IPS-18c (cell line): ENCODE data around the gene RBM4.

ENCODE experiments used
- H3K4me3 ChIP-seq: 2 replicates; pipeline ENCODE4 v1.7.0; 2013; ENCODE audit warnings: low read depth, mild to moderate bottlenecking, low read length, moderate library complexity; ENCODE audit not compliant: insufficient read depth
- H3K9me3 ChIP-seq: one replicate; pipeline ENCODE4 v1.6.1; 2013; ENCODE audit warnings: mild to moderate bottlenecking, low read length, moderate library complexity; ENCODE audit not compliant: control insufficient read depth, insufficient read depth

RBM4 gene

GRCh38 chr11:66692871-66693331, 54.4 kb downstream of the RBM4 start:
- no peak overlapping the region for H3K4me3 ChIP-seq
- peaks cover 2% of the 10 kb centered on the region for H3K9me3 ChIP-seq

- Histone ChIP-seq H3K9me3 (peaks cover 2% of the 10 kb centered on the region), H3K4me3 (no peak overlapping the region)
Observed at GRCh38 chr11:66693356-66694055, 55.0 kb downstream of the RBM4 start.

GRCh38 chr11:66694056-66694410, 55.5 kb downstream of the RBM4 start:
- Histone ChIP-seq H3K9me3 (no peaks in the 10 kb centered on the region), H3K4me3 (no peak overlapping the region)

- Histone ChIP-seq H3K4me3 (no peak overlapping the region), H3K9me3 (no peaks in the 10 kb centered on the region)
Observed at GRCh38 chr11:66694732-66695207, 56.3 kb downstream of the RBM4 start.
